ENCODE measurements around the gene C11orf86.
"Not testable (repeated sequence)": the region's sequence is repeated elsewhere in the genome, so short reads cannot be mapped to it uniquely, and the experiment has no call there.

C11orf86 gene

DNA sequence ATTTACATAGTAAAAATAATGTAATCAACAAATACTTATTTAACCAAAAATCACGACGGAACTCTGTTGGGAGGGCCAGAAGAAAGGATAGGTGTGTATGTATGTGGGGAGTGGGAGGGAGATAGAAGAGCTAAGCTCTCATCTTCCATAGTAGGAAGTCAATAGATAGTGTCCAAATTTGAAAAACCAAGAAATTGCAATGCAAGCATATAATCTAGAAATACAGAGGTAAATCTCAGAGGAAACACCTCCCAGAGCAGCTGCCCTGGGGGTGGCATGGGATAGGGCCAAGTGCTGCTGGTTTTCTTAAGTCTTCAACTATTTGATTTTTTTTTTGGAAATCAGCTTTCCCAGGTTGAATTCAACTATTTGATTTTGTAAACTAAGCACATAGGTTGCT lies 16.9 kb downstream of the C11orf86 start:
- DNase-seq: no peak

DNA sequence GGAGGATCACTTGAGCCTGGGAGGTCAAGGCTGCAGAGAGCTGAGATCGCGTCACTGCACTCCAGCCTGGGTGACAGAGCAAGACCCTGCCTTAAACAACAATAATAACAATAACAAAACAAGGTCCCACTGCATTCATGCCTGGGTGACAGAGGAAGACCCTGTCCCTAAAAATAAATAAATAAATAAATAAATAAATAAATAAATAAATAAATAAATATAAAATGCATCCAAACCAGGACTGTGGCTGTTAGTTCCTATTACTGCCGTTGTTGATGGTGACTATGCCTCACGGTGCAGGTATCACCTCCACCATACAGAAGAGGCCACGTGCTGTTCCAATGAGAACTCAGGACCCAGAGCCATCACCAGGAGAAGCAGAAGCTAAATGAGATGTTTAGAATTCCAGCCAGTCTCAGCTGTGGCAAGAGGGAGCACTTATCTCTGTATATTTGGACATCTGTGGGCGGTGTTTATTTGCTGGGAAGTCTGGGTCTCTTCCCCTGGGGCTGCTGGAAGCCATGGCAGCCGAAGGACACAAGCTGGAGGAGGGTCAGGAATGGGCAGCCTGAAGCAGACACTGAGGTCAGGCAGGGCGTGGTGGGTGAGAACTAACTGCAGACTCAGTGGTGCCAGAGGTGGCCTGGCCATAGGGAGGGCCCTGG lies 21.6 kb downstream of the C11orf86 start:
- no peak for DNase-seq

DNA sequence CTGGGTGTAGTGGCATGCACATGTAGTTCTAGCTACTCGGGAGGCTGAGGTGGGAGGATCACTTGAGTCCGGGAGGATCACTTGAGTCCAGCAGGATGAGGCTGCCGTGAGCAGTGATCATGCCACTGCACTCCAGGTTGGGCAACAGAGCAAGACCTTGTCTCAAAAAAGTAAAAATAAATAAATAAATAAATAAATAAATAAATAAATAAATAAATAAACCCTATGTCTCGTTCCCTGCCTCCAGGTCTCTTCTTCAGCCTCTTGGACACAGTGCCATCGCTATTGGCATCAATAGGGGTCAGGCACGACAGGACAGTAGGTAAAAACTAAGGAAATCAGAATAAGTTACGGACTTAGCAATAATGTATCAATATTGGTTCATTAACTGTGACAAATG lies 24.5 kb downstream of the C11orf86 start:
- DNase-seq: no peak

GRCh38 chr11:67001332-67001731 lies 26.2 kb downstream of the C11orf86 start:
- no peak for DNase-seq

GRCh38 chr11:67002297-67002913 lies 27.3 kb downstream of the C11orf86 start:
- no peak for DNase-seq

- DNase-seq: no peak
Observed at GRCh38 chr11:67002921-67003411, 27.9 kb downstream of the C11orf86 start.

GRCh38 chr11:67005200-67005599 lies 30.1 kb downstream of the C11orf86 start:
- not testable (repeated sequence) for DNase-seq

DNA sequence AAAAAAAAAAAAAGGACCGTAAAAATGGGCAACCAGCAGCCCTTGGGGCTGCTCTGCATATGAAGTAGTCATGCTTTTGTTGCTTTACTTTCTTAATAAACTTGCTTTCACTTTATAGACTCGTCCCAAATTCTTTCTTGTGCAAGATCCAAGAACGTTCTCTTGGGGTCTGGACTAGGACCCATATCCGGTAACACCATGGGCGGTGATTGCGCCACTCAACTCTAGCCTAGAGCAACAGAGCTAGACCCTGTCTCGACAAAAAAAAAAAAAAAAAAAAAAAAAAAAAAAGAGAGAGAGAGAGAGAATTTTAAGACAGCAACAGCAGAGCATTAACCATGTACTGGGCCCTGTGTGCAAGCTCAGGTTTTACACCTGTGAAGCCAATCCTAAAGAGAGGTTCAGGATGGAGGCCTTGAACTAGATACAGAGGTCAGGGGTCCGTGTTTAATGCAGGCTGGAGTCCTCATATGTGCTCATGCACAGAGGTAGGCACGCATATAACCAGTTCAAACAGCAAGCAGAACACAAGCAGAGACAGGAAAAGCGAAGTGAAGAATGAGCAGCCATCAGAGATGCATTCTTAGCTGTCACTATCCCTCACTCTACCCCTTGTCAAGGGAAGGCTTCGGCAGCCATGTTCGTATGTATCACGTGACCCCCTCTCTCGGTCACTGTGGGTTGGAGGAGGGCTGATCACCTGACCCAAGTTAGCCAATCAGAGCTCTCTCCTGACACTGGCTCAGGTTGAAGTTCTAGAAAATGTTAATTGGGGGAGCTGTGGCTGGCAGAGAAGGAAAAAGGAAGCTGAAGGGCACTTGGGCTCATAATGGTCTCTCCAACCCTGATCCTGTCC lies 31.2 kb downstream of the C11orf86 start:
- no peak for DNase-seq

DNA sequence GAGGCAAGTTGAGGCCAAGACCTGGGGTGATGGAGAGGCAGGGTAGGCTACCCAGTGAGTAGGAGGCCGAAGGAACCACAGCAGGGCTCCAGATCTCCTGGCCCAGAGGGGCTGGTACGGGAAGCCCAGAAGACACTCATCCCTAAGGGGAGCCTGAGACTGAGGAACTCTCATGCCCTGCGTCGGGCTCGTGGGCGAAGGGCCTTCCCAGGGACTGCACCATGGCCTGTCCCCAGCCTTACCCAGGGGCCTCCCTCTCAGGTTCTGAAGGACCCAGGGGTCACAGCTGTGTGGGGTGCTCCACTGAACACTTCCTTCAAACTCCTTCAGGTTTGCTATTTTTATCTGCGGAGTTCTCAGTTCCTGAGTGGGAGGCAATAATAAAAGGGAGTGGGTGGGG lies 32.0 kb downstream of the C11orf86 start:
- no peak for DNase-seq

- no peak for DNase-seq
Observed at GRCh38 chr11:67010296-67010905, 35.3 kb downstream of the C11orf86 start.

- no peak for DNase-seq
Observed at GRCh38 chr11:67013511-67014045, 38.5 kb downstream of the C11orf86 start.

DNA sequence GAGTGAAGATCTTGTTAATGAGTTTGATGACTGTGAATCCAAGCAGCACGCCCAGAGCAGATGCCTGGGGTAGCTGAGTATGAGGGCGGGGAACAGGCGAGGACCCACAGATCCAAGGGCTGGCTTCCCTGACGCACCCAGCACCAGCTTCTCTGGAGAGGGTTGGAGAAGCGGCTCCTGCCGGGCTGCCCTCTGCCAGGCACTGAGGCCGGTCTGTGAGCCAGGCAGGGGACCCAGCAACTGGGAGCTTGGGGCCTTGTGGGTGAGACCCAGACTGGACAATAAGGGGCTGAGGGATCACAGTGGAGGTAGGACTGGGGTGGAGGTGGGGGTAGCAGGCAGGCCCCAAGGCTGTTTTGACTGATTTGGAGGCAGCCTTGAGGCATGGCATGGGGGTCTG lies 39.2 kb downstream of the C11orf86 start:
- no peak for DNase-seq

GRCh38 chr11:67015048-67015447 lies 39.9 kb downstream of the C11orf86 start:
- no peak for DNase-seq

DNA sequence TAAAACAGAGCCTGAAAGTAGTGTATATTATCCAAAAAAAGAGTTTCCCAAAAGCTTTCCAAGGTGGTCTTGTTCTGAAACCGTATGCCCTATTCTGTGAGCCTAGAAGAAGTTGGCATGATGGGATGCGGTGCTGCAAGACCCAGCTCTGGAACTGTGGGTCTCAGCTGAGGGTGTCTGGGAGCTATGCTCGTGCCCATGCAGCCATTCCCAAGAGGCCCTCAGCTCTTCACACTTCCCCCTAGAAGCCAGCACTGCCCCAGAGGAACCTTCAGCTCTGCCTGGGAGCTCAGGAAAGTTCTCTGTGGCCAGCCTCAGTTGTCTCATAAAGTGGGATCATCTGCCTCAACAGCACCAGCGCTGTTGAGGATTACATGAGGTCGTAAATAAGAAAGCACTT lies 41.4 kb downstream of the C11orf86 start:
- DNase-seq: no peak

GRCh38 chr11:67020949-67021348 lies 45.8 kb downstream of the C11orf86 start:
- no peak for DNase-seq

DNA sequence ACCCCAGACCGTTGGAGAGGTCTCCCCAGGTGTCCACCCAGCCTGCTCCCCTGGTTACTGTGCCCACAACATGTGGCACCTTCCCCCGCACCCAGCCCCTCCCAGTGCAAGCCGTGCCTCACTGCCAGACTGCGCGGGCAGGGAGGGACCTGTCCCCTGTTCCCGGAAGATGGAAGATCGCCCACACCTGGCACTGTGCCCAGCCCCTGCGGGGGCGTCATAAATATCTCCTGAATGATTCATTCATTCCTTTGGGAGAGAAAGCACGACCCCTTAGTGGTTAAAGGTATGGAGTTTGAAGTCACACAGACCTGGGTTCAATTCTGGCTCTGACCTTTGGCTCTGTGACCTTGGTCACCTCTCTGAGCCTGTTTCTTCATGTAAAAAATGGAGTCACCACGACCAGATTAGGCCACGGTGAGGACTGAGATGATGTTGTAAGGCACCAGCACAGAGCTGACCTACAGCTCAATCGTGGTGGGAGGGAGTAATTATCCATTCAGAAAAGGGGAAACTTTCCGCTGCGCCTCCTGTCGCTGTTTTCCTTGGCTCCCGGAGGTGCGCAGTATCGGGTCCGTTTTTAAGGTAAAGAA lies 47.3 kb downstream of the C11orf86 start:
- DNase-seq: no peak

- no peak for DNase-seq
Observed at GRCh38 chr11:67022961-67023956, 48.2 kb downstream of the C11orf86 start, which contains the start of gene SYT12. Gene SYT12, plus strand, starts transcription at chr11:67023134. Its CDS starts 7,011 bp downstream, at chr11:67030145.

GRCh38 chr11:67023957-67024353 lies 48.9 kb downstream of the C11orf86 start:
- DNase-seq: no peak

- no peak for DNase-seq
Observed at GRCh38 chr11:67024410-67024809, 49.3 kb downstream of the C11orf86 start.

- DNase-seq: no peak
Observed at GRCh38 chr11:67024966-67025365, 49.9 kb downstream of the C11orf86 start.

GRCh38 chr11:67025750-67026149 lies 50.6 kb downstream of the C11orf86 start:
- no peak for DNase-seq
